Vagina (tissue), 2 donors: ENCODE results near the gene CELSR2. TPM values are rescaled to one million over a fixed set of nuclear protein-coding genes. Genes with fewer than 3 reads are reported as not detected.

Source experiments
- DNase-seq, 2 donors: peaks; one replicate each; pipeline ENCODE4 v3.0.0-alpha.2; 2017; ENCODE audit errors: extremely low spot score in 2 of 2
- H3K27ac ChIP-seq: fragments of 200-600 bp; sonication (generic); one replicate; pipeline ENCODE4 v1.5.1; 2019
- H3K27me3 ChIP-seq: fragments of 200-600 bp; sonication (generic); one replicate; pipeline ENCODE4 v1.5.1; 2019
- H3K36me3 ChIP-seq, 2 donors: fragments of 200-600 bp; sonication (generic); one replicate each; pipeline ENCODE4 v1.5.1; 2017 to 2019
- H3K4me1 ChIP-seq: fragments of 200-600 bp; sonication (generic); one replicate; pipeline ENCODE4 v1.5.1; 2019
- H3K4me3 ChIP-seq, 2 donors: fragments of 200-600 bp; sonication (generic); 1 replicate in 1 of 2; 2 replicates in 1 of 2; pipeline ENCODE4 v1.5.1; 2016 to 2019
- H3K9me3 ChIP-seq: fragments of 200-600 bp; sonication (generic); one replicate; pipeline ENCODE4 v1.5.1; 2019
- POLR2A ChIP-seq, 2 donors: fragments of 450-650 bp; IDR thresholded peaks; one replicate each; pipeline ENCODE4 v1.6.1; 2017; ENCODE audit warnings: antibody characterized with exemption in 2 of 2, mild to moderate bottlenecking in 2 of 2, moderate library complexity in 2 of 2
- POLR2AphosphoS5 ChIP-seq, 2 donors: sonication (generic); formaldehyde crosslinking; IDR thresholded peaks; one replicate each; pipeline ENCODE4 v1.9.0; 2017; ENCODE audit warnings: antibody characterized with exemption in 2 of 2, mild to moderate bottlenecking in 2 of 2, low read depth in 1 of 2; ENCODE audit not compliant: insufficient read depth in 1 of 2
- intact Hi-C: fragments of 100-400 bp; cut with DNase I; formaldehyde crosslinking; loops from one replicate; pipeline ENCODE4 v1.15.1; 2023
- total RNA-seq: library from RNA; depleted of rRNA; stranded (reverse); fragments of >200 nt; gene quantifications from one replicate; pipeline ENCODE4 v1.2.3, GENCODE V29; 2016
- TF ChIP-seq, protein P1 (sequence below), 3 experiments: fragments of 450-650 bp in 2 of 3; fragments of 200-600 bp in 1 of 3; sonication (generic) in 1 of 3; IDR thresholded peaks; one replicate each; pipeline ENCODE4 v1.5.1; 2017 to 2019; ENCODE audit warnings: antibody characterized with exemption in 3 of 3, mild to moderate bottlenecking in 2 of 3, moderate library complexity in 2 of 3

The CELSR2 gene
- total RNA-seq, 1 donor from 2014 or later, result 38.5 TPM

DNA sequence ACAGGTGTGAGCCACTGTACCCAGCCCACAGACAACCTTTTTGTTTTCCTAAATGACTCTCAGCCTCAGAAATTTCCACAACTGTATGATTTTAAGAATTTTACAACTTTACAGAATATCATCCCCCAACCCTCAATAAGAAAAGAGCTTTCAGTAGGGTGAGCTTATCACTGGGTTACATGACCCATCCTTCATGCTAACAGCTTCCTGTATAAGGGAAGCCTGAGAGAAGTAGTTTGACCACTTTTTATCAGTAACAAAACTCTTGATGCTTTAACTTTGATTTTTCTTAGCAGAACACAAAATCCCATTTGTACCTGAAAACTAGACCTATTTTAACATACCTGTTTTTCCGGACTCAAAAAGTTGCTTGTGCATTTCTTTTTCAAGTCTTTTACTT is 67.2 kb downstream of the CELSR2 start:
- H3K4me3 ChIP-seq, result no peak overlapping the region
- DNase-seq, result no peak
- intact Hi-C loops, result no loop called here
- peaks cover 0 to 12% of the 10 kb centered on the region in 2 donors for H3K36me3 ChIP-seq
- H3K9me3 ChIP-seq, result no peaks in the 10 kb centered on the region
- H3K4me1 ChIP-seq, result no peaks in the 10 kb centered on the region
- no peak overlapping the region for H3K27ac ChIP-seq
- H3K27me3 ChIP-seq, result no peaks in the 10 kb centered on the region
- TF ChIP-seq POLR2AphosphoS5 (IDR thresholded peaks at IDR 0.05; ENCODE audit: insufficient read depth in 1 of 2, low read depth in 1 of 2), result no peak
- TF ChIP-seq POLR2A (IDR thresholded peaks at IDR 0.05), result no peak
- TF ChIP-seq, protein P1, sequence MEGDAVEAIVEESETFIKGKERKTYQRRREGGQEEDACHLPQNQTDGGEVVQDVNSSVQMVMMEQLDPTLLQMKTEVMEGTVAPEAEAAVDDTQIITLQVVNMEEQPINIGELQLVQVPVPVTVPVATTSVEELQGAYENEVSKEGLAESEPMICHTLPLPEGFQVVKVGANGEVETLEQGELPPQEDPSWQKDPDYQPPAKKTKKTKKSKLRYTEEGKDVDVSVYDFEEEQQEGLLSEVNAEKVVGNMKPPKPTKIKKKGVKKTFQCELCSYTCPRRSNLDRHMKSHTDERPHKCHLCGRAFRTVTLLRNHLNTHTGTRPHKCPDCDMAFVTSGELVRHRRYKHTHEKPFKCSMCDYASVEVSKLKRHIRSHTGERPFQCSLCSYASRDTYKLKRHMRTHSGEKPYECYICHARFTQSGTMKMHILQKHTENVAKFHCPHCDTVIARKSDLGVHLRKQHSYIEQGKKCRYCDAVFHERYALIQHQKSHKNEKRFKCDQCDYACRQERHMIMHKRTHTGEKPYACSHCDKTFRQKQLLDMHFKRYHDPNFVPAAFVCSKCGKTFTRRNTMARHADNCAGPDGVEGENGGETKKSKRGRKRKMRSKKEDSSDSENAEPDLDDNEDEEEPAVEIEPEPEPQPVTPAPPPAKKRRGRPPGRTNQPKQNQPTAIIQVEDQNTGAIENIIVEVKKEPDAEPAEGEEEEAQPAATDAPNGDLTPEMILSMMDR (IDR thresholded peaks at IDR 0.05), result no peak

DNA sequence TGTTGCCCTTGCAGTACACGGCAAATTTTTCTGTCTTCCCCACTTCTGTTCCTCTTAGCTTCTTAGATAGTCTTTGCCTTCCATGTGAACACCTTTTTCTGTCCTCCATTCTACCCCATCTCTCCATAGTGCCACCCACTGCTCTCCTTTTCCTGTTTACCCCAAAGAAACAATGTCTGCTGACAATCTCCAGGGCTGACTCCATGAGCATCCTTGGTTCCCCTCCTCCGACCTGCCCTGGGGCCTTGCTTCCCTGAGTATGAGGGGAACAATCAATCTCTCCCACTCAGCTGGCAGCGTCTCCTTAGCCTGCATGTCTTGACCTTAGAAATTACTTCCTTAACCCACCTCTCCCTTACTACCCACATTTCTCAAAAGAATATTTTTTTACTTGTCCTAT is 69.8 kb downstream of the CELSR2 start:
- H3K9me3 ChIP-seq, result no peaks in the 10 kb centered on the region
- no peak overlapping the region for H3K27ac ChIP-seq
- no peaks in the 10 kb centered on the region for H3K27me3 ChIP-seq
- no peak for DNase-seq
- H3K4me3 ChIP-seq, result no peak overlapping the region
- no peaks in the 10 kb centered on the region for H3K4me1 ChIP-seq
- TF ChIP-seq, protein P1 (IDR thresholded peaks at IDR 0.05), result no peak
- no peak for TF ChIP-seq POLR2AphosphoS5 (IDR thresholded peaks at IDR 0.05; ENCODE audit: insufficient read depth in 1 of 2, low read depth in 1 of 2)
- TF ChIP-seq POLR2A (IDR thresholded peaks at IDR 0.05), result no peak
- peaks cover 0 to 22% of the 10 kb centered on the region in 2 donors for H3K36me3 ChIP-seq
- intact Hi-C loops, result no loop called here

DNA sequence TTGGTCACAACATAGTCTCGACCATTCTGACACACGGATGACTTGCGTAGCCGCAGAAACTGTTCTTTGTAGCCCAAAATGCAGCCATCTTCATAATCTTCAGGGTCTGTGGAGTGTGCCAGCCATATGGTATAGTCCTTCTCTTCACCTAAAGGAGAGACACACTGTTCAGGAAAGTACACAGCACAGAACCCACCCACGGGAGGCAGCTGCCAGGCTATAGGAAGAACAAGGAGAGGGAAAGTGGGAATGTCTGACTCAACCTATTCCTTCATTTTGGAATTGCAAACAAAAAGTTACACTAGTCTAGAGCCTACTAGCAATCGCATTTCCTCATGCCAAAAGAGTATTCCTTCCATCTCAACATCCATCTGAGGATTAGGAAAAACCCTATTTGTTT is 73.6 kb downstream of the CELSR2 start:
- no peaks in the 10 kb centered on the region for H3K9me3 ChIP-seq
- DNase-seq, result no peak
- no peak overlapping the region for H3K4me3 ChIP-seq
- TF ChIP-seq POLR2AphosphoS5 (IDR thresholded peaks at IDR 0.05; ENCODE audit: insufficient read depth in 1 of 2, low read depth in 1 of 2) (no peak), POLR2A (IDR thresholded peaks at IDR 0.05) (no peak)
- TF ChIP-seq, protein P1 (IDR thresholded peaks at IDR 0.05), result no peak
- intact Hi-C loops, result no loop called here
- H3K27me3 ChIP-seq, result no peaks in the 10 kb centered on the region
- H3K4me1 ChIP-seq, result no peaks in the 10 kb centered on the region
- H3K27ac ChIP-seq, result no peak overlapping the region
- peaks cover 0 to 13% of the 10 kb centered on the region in 2 donors for H3K36me3 ChIP-seq

Other genes with a start within 250 kb of the CELSR2 start
- 14.7 TPM for gene WDR47, start 207.4 kb upstream of the CELSR2 start, total RNA-seq
- gene TAF13, start 173.5 kb upstream of the CELSR2 start, total RNA-seq, result 28.7 TPM
- 17.2 TPM for gene TMEM167B, start 158.8 kb upstream of the CELSR2 start, total RNA-seq
- 0.25 TPM for gene ELAPOR1, start 135.4 kb upstream of the CELSR2 start, total RNA-seq
- 135 TPM for gene SARS1, start 35.6 kb upstream of the CELSR2 start, total RNA-seq
- 5.4 TPM for gene PSRC1, start 33.6 kb downstream of the CELSR2 start, total RNA-seq
- gene MYBPHL, start 57.5 kb downstream of the CELSR2 start, total RNA-seq, result not detected
- gene SORT1, start 148.4 kb downstream of the CELSR2 start, total RNA-seq, result 30.7 TPM
- 23.1 TPM for gene PSMA5, start 176.9 kb downstream of the CELSR2 start, total RNA-seq
- gene SYPL2, start 217.0 kb downstream of the CELSR2 start, total RNA-seq, result 1.5 TPM
- gene ATXN7L2, start 234.4 kb downstream of the CELSR2 start, total RNA-seq, result 4.9 TPM
- 8.3 TPM for gene CYB561D1, start 244.6 kb downstream of the CELSR2 start, total RNA-seq